Prostate gland (tissue), 2 donors: ENCODE data around the gene HS1BP3.

Experiments used
- CTCF ChIP-seq, 4 experiments: fragments of 200-600 bp in 2 of 4; fragments of 450-650 bp in 2 of 4; sonication (generic) in 2 of 4; IDR thresholded peaks; 1 replicate in 3 of 4; 2 replicates in 1 of 4; pipeline ENCODE4 v1.5.1; 2016 to 2019; ENCODE audit warnings: antibody characterized with exemption in 4 of 4, mild to moderate bottlenecking in 2 of 4, moderate library complexity in 2 of 4
- POLR2A ChIP-seq: fragments of 450-650 bp; IDR thresholded peaks from one replicate; pipeline ENCODE4 v1.6.1; 2016; ENCODE audit warnings: antibody characterized with exemption, mild to moderate bottlenecking
- POLR2AphosphoS5 ChIP-seq: sonication (generic); formaldehyde crosslinking; IDR thresholded peaks from one replicate; pipeline ENCODE4 v1.6.1; 2017; ENCODE audit warnings: antibody characterized with exemption

GRCh38 chr2:20698916-20699613, 48.2 kb upstream of the HS1BP3 start:
- TF ChIP-seq CTCF (IDR thresholded peaks at IDR 0.05) (no peak), POLR2A (no peak), POLR2AphosphoS5 (no peak)
